ENCODE results near the gene ZNF485.

The ZNF485 gene

GRCh38 chr10:43666552-43666951 is 60.3 kb downstream of the ZNF485 start:
- TF ChIP-seq EZH2 (optimal IDR thresholded peaks at IDR 0.05; ENCODE audit: low read depth, low read length) (no peak), EZH2phosphoT487 (IDR thresholded peaks at IDR 0.05; ENCODE audit: low read length) (no peak), CTCF (IDR thresholded peaks at IDR 0.05; ENCODE audit: low read length) (no peak)
- Histone ChIP-seq H3K9ac (ENCODE audit: low read length) (no peak overlapping the region), H3K36me3 (replicated peaks; ENCODE audit: insufficient read depth, low read length) (no peaks in the 10 kb centered on the region), H3K27ac (ENCODE audit: low read length) (no peak overlapping the region), H2AFZ (ENCODE audit: low read length) (no peak overlapping the region), H3F3A (ENCODE audit: insufficient read depth, low read length) (no peaks in the 10 kb centered on the region), H4K20me1 (ENCODE audit: insufficient read depth, low read length) (no peaks in the 10 kb centered on the region), H3K79me2 (ENCODE audit: low read length) (no peaks in the 10 kb centered on the region), H3K4me1 (ENCODE audit: low read length) (no peaks in the 10 kb centered on the region), H3K4me2 (ENCODE audit: low read depth, low read length) (no peak overlapping the region), H3K9me2 (replicated peaks; ENCODE audit: insufficient read depth, low read length) (no peaks in the 10 kb centered on the region), H3K27me3 (replicated peaks; ENCODE audit: insufficient read depth, low read length) (no peaks in the 10 kb centered on the region), H3K4me3 (ENCODE audit: low read length) (no peak overlapping the region), H3K9me3 (replicated peaks; ENCODE audit: insufficient read depth, low read length) (no peaks in the 10 kb centered on the region)
- DNase-seq: no peak

- Histone ChIP-seq H4K20me1 (ENCODE audit: insufficient read depth, low read length) (no peaks in the 10 kb centered on the region), H3K9me2 (replicated peaks; ENCODE audit: insufficient read depth, low read length) (no peaks in the 10 kb centered on the region), H3K4me2 (ENCODE audit: low read depth, low read length) (peak overlapping the region; percentile 29; the same call in 1 of the 2 replicates), H3K9me3 (replicated peaks; ENCODE audit: insufficient read depth, low read length) (no peaks in the 10 kb centered on the region), H3K79me2 (ENCODE audit: low read length) (no peaks in the 10 kb centered on the region), H3K4me1 (ENCODE audit: low read length) (no peaks in the 10 kb centered on the region), H3K36me3 (replicated peaks; ENCODE audit: insufficient read depth, low read length) (no peaks in the 10 kb centered on the region), H3K9ac (ENCODE audit: low read length) (no peak overlapping the region), H3K27ac (ENCODE audit: low read length) (no peak overlapping the region), H3F3A (ENCODE audit: insufficient read depth, low read length) (no peaks in the 10 kb centered on the region), H2AFZ (ENCODE audit: low read length) (0 out of 2 replicates have a peak overlapping the region, but pooled peaks have one; percentile 23), H3K27me3 (replicated peaks; ENCODE audit: insufficient read depth, low read length) (no peaks in the 10 kb centered on the region), H3K4me3 (ENCODE audit: low read length) (no peak overlapping the region)
- TF ChIP-seq CTCF (IDR thresholded peaks at IDR 0.05; ENCODE audit: low read length) (peak; percentile 20), EZH2 (optimal IDR thresholded peaks at IDR 0.05; ENCODE audit: low read depth, low read length) (no peak), EZH2phosphoT487 (IDR thresholded peaks at IDR 0.05; ENCODE audit: low read length) (no peak)
- no peak for DNase-seq
Measured at GRCh38 chr10:43667317-43667731, 61.1 kb downstream of the ZNF485 start.

Measured in MM.1S (cell line).